Measurements from ENCODE around the gene PNLIPRP2. TPM values are rescaled to one million over a fixed set of nuclear protein-coding genes. Genes with fewer than 3 reads are reported as not detected.

PNLIPRP2 gene
- total RNA-seq, 2 donors from 2014 or later, result not detected

GRCh38 chr10:116621934-116622655, 1.3 kb downstream of the PNLIPRP2 start:
- intact Hi-C loops (cut with DNase I), result no loop called here
- H3K36me3 ChIP-seq, result no peaks in the 10 kb centered on the region
- H3K27ac ChIP-seq, result no peak overlapping the region
- no peak for DNase-seq (ENCODE audit: low spot score)
- H3K9me3 ChIP-seq, result no peaks in the 10 kb centered on the region
- H3K4me1 ChIP-seq (replicated peaks), result no peaks in the 10 kb centered on the region
- TF ChIP-seq POLR2AphosphoS5 (IDR thresholded peaks at IDR 0.05), result no peak
- TF ChIP-seq CTCF (IDR thresholded peaks at IDR 0.05), result no peak
- no peak for TF ChIP-seq POLR2A (IDR thresholded peaks at IDR 0.05)
- WGBS, result 91% methylated on average over 11 of the region's 11 CpGs
- no peaks in the 10 kb centered on the region for H3K27me3 ChIP-seq (replicated peaks; ENCODE audit: insufficient read depth)
- H3K4me3 ChIP-seq, result no peak overlapping the region

GRCh38 chr10:116625845-116626244, 5.1 kb downstream of the PNLIPRP2 start:
- 94% methylated on average over 7 of the region's 7 CpGs for WGBS
- H3K9me3 ChIP-seq, result no peaks in the 10 kb centered on the region
- H3K27ac ChIP-seq, result no peak overlapping the region
- intact Hi-C loops (cut with DNase I), result no loop called here
- no peak for DNase-seq (ENCODE audit: low spot score)
- H3K27me3 ChIP-seq (replicated peaks; ENCODE audit: insufficient read depth), result no peaks in the 10 kb centered on the region
- no peaks in the 10 kb centered on the region for H3K36me3 ChIP-seq
- no peaks in the 10 kb centered on the region for H3K4me1 ChIP-seq (replicated peaks)
- no peak overlapping the region for H3K4me3 ChIP-seq
- no peak for TF ChIP-seq POLR2A (IDR thresholded peaks at IDR 0.05)
- no peak for TF ChIP-seq POLR2AphosphoS5 (IDR thresholded peaks at IDR 0.05)
- no peak for TF ChIP-seq CTCF (IDR thresholded peaks at IDR 0.05)

GRCh38 chr10:116626815-116627214, 6.1 kb downstream of the PNLIPRP2 start:
- TF ChIP-seq CTCF (IDR thresholded peaks at IDR 0.05), result no peak
- TF ChIP-seq POLR2A (IDR thresholded peaks at IDR 0.05), result no peak
- no peak for TF ChIP-seq POLR2AphosphoS5 (IDR thresholded peaks at IDR 0.05)
- intact Hi-C loops (cut with DNase I), result no loop called here
- 80% methylated on average over 9 of the region's 9 CpGs for WGBS
- Histone ChIP-seq H3K27ac (no peak overlapping the region), H3K4me3 (no peak overlapping the region), H3K4me1 (replicated peaks) (no peaks in the 10 kb centered on the region), H3K36me3 (no peaks in the 10 kb centered on the region), H3K27me3 (replicated peaks; ENCODE audit: insufficient read depth) (no peaks in the 10 kb centered on the region), H3K9me3 (no peaks in the 10 kb centered on the region)
- no peak for DNase-seq (ENCODE audit: low spot score)

- peak overlapping the region in 1 of 2 donors; percentile 7 for H3K4me3 ChIP-seq
Observed at GRCh38 chr10:116627386-116627933, 6.7 kb downstream of the PNLIPRP2 start.

More at GRCh38 chr10:116627386-116627933, 6.7 kb downstream of the PNLIPRP2 start:
- H3K27me3 ChIP-seq (replicated peaks; ENCODE audit: insufficient read depth), result no peaks in the 10 kb centered on the region
- intact Hi-C loops (cut with DNase I), result no loop called here
- no peak for DNase-seq (ENCODE audit: low spot score)
- H3K27ac ChIP-seq, result no peak overlapping the region
- H3K36me3 ChIP-seq, result no peaks in the 10 kb centered on the region
- WGBS, result 8% methylated on average over 40 of the region's 49 CpGs
- H3K9me3 ChIP-seq, result no peaks in the 10 kb centered on the region
- H3K4me1 ChIP-seq (replicated peaks), result no peaks in the 10 kb centered on the region
- TF ChIP-seq CTCF (IDR thresholded peaks at IDR 0.05) (peak in 2 of 4 experiments; percentile 28 to 52), POLR2AphosphoS5 (IDR thresholded peaks at IDR 0.05) (no peak)

Measured in prostate gland (tissue), 2 donors.